ENCODE results near the gene MATN1. TPM values are rescaled to one million over a fixed set of nuclear protein-coding genes. Genes with fewer than 3 reads are reported as not detected.

MATN1 gene
- total RNA-seq, 1 experiment from 2014 or later: 0.12 TPM

DNA sequence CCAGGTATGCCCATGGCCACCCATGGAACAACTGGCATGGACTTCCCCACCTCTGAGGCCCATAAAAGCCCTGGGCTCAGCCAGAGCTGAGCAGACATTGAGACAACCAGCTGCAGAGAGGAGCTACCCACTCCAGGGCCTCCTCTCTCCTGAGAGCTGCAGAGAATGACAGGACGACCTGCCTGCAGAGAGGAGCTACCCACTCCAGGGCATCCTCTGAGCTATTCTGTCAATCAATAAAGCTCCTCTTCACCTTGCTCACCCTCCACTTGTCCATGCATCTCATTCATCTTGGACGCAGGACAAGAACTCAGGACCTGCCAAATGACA lies 43.4 kb downstream of the MATN1 start:
- no peaks in the 10 kb centered on the region for H3K79me2 ChIP-seq (ENCODE audit: insufficient read depth, low read length)
- H3K9ac ChIP-seq (ENCODE audit: low read length): no peak overlapping the region
- TF ChIP-seq ZNF274 (IDR thresholded peaks at IDR 0.05; ENCODE audit: low read depth, low read length) (no peak), POLR2AphosphoS5 (IDR thresholded peaks at IDR 0.05; ENCODE audit: low read depth, low read length) (no peak), SRF (IDR thresholded peaks at IDR 0.05; ENCODE audit: low read depth) (no peak), REST (IDR thresholded peaks at IDR 0.05; ENCODE audit: low read depth) (no peak)
- TF ChIP-seq, protein P1, sequence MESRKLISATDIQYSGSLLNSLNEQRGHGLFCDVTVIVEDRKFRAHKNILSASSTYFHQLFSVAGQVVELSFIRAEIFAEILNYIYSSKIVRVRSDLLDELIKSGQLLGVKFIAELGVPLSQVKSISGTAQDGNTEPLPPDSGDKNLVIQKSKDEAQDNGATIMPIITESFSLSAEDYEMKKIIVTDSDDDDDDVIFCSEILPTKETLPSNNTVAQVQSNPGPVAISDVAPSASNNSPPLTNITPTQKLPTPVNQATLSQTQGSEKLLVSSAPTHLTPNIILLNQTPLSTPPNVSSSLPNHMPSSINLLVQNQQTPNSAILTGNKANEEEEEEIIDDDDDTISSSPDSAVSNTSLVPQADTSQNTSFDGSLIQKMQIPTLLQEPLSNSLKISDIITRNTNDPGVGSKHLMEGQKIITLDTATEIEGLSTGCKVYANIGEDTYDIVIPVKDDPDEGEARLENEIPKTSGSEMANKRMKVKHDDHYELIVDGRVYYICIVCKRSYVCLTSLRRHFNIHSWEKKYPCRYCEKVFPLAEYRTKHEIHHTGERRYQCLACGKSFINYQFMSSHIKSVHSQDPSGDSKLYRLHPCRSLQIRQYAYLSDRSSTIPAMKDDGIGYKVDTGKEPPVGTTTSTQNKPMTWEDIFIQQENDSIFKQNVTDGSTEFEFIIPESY (IDR thresholded peaks at IDR 0.05; ENCODE audit: extremely low read depth, insufficient replicate concordance, low read length): no peak
- no peaks in the 10 kb centered on the region for H3K27me3 ChIP-seq (ENCODE audit: insufficient read depth, low read length)
- no peak overlapping the region for H2AFZ ChIP-seq (ENCODE audit: low read depth, low read length, poor library complexity, severe bottlenecking)
- no peak overlapping the region for H3K4me2 ChIP-seq (ENCODE audit: low read length)
- H3K4me3 ChIP-seq (replicated peaks in 1 of 2; ENCODE audit: low read depth in 1 of 2, low read length in 2 of 2): no peak overlapping the region
- ATAC-seq (no peak), DNase-seq (ENCODE audit: low read depth, low spot score) (no peak)
- H3K9me2 ChIP-seq (ENCODE audit: insufficient read depth): no peaks in the 10 kb centered on the region
- intact Hi-C loops (cut with micrococcal nuclease): no loop called here
- H4K20me1 ChIP-seq (ENCODE audit: insufficient read depth): no peaks in the 10 kb centered on the region
- H3K36me3 ChIP-seq (ENCODE audit: control insufficient read depth in 1 of 2, insufficient read depth in 2 of 2, low read length in 2 of 2): no peaks in the 10 kb centered on the region
- ChIA-PET RAD21 (ENCODE audit: low non-redundant PET in 1 of 2, low total read pairs in 2 of 2, uncharacterized antibody in 2 of 2, unreplicated experiment in 2 of 2) (no interaction called here), CTCF (no interaction called here), POLR2A (no interaction called here)
- H3K27ac ChIP-seq (ENCODE audit: low read depth, low read length): no peak overlapping the region
- peaks cover 3 to 6% of the 10 kb centered on the region in 2 experiments; a peak in 3 of 4 replicates for H3K9me3 ChIP-seq (ENCODE audit: control insufficient read depth in 1 of 2, insufficient read depth in 1 of 2, low read depth in 1 of 2, low read length in 2 of 2)
- no TSS peak for BruUV-seq (replicated peaks)
- peaks cover 5 to 8% of the 10 kb centered on the region in 2 experiments; a peak in 2 of 4 replicates for H3K4me1 ChIP-seq (ENCODE audit: control insufficient read depth in 1 of 2, insufficient read depth in 2 of 2, low read length in 2 of 2)
